WERI-Rb-1 (cell line): ENCODE data around the gene AXDND1.

Experiments used
- DNase-seq: peaks from one replicate; pipeline ENCODE4 v3.0.0-alpha.2; 2020
- H3K27ac ChIP-seq: fragments of 250-450 bp; sonication (Bioruptor Pico); 2 replicates; pipeline ENCODE4 v1.5.1; 2020; ENCODE audit warnings: mild to moderate bottlenecking, moderate library complexity
- H3K27me3 ChIP-seq: fragments of 250-450 bp; sonication (Bioruptor Pico); 2 replicates; pipeline ENCODE4 v1.5.1; 2021; ENCODE audit warnings: mild to moderate bottlenecking, low read depth, moderate library complexity; ENCODE audit not compliant: insufficient read depth, severe bottlenecking
- H3K36me3 ChIP-seq: fragments of 250-450 bp; sonication (Bioruptor Pico); 2 replicates; pipeline ENCODE4 v1.5.1; 2020; ENCODE audit warnings: mild to moderate bottlenecking, moderate library complexity
- H3K4me3 ChIP-seq: 2 replicates; pipeline ENCODE4 v1.5.1; 2011; ENCODE audit warnings: low read depth, mild to moderate bottlenecking, control low read depth, low read length
- H3K9me3 ChIP-seq: fragments of 250-450 bp; sonication (Bioruptor Pico); 2 replicates; pipeline ENCODE4 v1.5.1; 2021; ENCODE audit warnings: mild to moderate bottlenecking, moderate library complexity; ENCODE audit not compliant: severe bottlenecking
- TF ChIP-seq, protein P1 (sequence below): IDR thresholded peaks from 2 replicates; pipeline ENCODE4 v1.5.1; 2011; ENCODE audit warnings: low read depth, mild to moderate bottlenecking, control low read depth, inconsistent platforms, low read length

Gene AXDND1, protein sequence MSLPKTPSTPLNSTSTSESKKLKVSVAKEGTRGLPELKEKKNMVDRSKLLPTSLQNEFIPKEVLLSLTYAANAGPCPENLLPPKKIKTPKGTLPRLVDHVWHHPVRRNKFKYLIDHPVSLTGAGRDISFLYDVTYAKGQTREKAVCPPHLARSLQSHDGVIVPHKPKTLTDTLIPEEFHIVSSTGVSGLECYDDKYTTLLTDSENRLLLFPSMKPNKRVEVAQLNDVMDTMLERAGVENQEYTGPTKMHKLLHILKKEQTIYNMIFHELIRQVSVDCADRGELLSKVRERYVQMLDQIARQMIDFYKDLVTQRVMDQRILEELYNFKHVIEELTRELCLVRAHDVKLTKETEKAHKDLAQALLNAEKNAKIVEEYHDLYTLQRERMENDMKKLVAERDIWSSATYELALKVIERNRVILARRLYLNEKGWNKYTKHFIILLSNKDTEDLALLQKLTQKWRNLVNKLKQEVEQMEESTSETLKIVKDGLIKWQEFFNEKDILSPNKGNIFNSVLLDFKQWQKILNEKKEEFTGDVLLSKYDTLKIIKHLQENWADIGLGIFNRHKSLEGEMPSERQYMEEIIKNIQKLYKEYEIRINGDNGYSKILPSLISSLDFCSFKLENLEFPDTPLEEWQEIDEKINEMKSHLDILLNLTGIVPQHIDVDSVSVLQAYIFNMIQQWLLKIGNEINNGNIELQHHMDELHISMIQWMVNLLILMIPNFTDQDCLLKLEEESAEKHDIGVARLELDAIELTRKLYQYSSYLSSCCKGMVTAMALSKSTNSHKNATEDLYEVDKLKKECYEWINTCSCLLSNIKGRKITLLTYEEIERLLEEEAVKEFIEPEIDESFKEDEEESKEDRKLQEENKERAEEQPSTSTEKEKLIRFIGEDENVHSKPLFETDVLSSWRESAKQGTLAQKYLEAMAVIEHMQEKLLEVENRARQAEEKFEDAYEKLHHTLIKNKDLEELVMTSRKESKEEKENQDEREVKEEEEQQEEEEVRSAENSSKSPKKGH

DNA sequence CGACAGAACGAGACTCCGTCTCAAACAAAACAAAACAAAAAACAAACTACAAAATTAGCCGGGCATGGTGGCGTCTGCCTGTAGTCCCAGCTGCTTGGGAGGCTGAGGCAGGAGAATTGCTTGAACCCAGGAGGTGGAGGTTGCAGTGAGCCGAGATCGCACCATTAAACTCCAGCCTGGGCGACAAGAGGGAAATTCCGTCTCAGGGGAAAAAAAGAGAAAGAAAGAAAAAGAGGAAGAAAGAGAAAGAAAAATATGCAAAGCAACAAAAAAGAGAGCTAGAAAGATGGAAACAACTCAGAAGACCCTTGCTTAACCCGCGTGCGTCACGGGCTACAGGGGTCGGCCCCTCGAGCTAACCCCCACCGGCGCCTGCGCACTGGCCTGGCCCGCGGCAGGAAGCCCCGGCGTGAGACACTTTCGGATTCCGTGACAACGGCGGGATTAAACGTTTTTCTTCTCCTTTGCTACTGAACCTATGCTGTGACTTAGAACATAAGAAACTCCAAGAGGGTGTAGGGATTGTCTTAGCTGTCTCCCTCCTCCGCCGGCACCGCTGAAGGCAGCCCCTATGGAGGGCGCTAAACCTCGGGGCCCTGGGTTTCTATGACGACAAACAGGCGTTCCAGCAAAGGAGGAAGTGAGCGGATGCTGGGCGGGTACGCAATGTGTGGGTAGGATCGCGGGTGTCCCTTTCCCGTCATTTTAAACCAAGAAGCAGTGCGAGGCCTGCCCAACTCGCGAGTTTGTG, at the start of gene AXDND1:
Gene AXDND1, plus strand, starts transcription at position 630 of the 751 bp plus-strand sequence. CDS start 539 bp downstream, outside the sequence.
- TF ChIP-seq, protein P1, sequence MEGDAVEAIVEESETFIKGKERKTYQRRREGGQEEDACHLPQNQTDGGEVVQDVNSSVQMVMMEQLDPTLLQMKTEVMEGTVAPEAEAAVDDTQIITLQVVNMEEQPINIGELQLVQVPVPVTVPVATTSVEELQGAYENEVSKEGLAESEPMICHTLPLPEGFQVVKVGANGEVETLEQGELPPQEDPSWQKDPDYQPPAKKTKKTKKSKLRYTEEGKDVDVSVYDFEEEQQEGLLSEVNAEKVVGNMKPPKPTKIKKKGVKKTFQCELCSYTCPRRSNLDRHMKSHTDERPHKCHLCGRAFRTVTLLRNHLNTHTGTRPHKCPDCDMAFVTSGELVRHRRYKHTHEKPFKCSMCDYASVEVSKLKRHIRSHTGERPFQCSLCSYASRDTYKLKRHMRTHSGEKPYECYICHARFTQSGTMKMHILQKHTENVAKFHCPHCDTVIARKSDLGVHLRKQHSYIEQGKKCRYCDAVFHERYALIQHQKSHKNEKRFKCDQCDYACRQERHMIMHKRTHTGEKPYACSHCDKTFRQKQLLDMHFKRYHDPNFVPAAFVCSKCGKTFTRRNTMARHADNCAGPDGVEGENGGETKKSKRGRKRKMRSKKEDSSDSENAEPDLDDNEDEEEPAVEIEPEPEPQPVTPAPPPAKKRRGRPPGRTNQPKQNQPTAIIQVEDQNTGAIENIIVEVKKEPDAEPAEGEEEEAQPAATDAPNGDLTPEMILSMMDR, result no peak
- Histone ChIP-seq H3K9me3 (no peaks in the 10 kb centered on the region), H3K36me3 (no peaks in the 10 kb centered on the region), H3K27ac (peak within 1 kb of the TSS; percentile 87), H3K4me3 (peak within 1 kb of the TSS; percentile 81), H3K27me3 (no peaks in the 10 kb centered on the region)
- DNase-seq, result peak; percentile 88

DNA sequence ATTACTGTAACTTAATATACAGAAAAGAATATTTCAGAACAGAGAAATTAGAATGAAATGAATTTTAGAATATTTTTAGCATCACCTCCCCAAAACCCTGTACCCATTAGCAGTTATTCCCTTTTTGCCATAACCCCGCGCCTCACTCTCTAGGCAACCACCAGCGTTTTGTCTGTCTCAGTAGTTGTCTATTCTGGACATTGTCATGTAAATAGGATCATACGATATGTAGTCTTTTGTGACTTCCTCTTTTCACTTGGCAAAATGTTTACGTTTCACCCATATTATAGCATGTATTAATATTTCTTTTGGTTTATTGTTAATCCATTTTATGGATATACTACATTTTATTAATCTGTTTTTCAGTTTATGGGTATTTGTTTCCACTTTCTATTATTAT, 47.3 kb upstream of the AXDND1 start:
- TF ChIP-seq, protein P1, result no peak
- no peak overlapping the region for H3K4me3 ChIP-seq
- no peak overlapping the region for H3K27ac ChIP-seq
- no peak for DNase-seq
- peaks cover 35% of the 10 kb centered on the region for H3K36me3 ChIP-seq
- H3K9me3 ChIP-seq, result peaks cover 3% of the 10 kb centered on the region
- no peaks in the 10 kb centered on the region for H3K27me3 ChIP-seq

DNA sequence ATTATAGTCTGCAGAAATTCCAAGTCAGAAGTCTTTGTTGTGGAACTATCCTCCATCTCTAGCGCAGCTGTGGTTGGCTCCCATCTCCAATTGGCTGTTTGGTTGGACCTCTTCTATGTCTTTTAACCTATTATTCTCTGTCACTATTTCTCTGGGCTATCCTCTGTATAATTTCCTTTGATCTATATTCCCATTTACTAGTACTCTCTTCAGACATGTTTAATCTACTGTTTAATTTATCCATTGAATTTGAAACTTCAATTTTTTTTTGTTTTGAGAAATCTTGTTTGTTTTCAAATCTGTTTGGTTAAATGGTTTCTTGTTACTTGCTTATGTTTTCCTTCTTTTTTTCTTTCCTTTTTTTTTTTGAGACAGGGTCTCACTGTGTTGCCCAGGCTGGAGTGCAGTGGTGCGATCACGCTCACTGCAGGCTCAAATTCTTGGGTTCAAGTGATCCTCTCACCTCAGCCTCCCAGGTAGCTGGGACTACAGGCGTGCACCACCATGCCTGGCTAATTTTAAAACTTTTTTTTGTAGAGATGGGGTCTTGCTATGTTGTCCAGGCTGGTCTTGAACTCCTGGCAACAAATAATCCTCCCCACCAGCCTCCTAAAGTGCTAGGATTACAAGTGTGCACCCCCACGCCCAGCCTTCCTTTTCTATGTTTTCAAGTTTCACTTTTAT, 44.1 kb upstream of the AXDND1 start:
- peaks cover 3% of the 10 kb centered on the region for H3K9me3 ChIP-seq
- peaks cover 37% of the 10 kb centered on the region for H3K36me3 ChIP-seq
- TF ChIP-seq, protein P1, result no peak
- H3K27ac ChIP-seq, result no peak overlapping the region
- no peaks in the 10 kb centered on the region for H3K27me3 ChIP-seq
- no peak for DNase-seq
- no peak overlapping the region for H3K4me3 ChIP-seq

DNA sequence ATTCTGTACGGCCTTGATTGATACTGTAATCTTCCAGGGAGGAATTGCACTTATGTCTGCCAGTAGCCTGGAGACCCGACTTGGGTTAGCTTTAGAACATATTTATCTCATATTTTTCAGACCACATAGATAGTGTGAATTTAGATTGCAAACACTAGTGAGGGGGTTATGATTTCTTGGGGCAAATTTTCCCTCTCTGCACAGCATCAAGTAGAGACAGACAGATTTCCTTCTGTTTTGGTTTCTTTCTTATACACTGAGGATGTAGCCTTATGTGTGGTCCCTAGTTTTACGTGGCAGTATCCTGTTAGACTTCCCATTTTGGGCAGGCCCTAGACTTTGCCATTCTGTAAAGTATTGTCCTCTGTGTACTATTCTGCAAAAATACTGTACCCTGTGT, 43.2 kb upstream of the AXDND1 start:
- H3K9me3 ChIP-seq, result peaks cover 3% of the 10 kb centered on the region
- H3K27me3 ChIP-seq, result no peaks in the 10 kb centered on the region
- no peak for DNase-seq
- peaks cover 38% of the 10 kb centered on the region for H3K36me3 ChIP-seq
- no peak overlapping the region for H3K4me3 ChIP-seq
- TF ChIP-seq, protein P1, result no peak
- H3K27ac ChIP-seq, result no peak overlapping the region

GRCh38 chr1:179323436-179323835, 42.3 kb upstream of the AXDND1 start:
- TF ChIP-seq, protein P1, result no peak
- H3K9me3 ChIP-seq, result peaks cover 3% of the 10 kb centered on the region

More at GRCh38 chr1:179323436-179323835, 42.3 kb upstream of the AXDND1 start:
- Histone ChIP-seq H3K27me3 (no peaks in the 10 kb centered on the region), H3K36me3 (peaks cover 45% of the 10 kb centered on the region), H3K27ac (no peak overlapping the region), H3K4me3 (no peak overlapping the region)
- DNase-seq, result no peak
